ENCODE data around the gene TSACC. TPM values are rescaled to one million over a fixed set of nuclear protein-coding genes. Genes with fewer than 3 reads are reported as not detected.

The TSACC gene
- total RNA-seq, 2 experiments from 2014 or later, result 0.72 TPM; not detected in 1

GRCh38 chr1:156389311-156389710 is 51.0 kb downstream of the TSACC start:
- ChIA-PET CTCF (interaction anchor here (1.2 to 8.6 kb wide), 4 partner anchors 31 to 58 kb away, joined by 3 to 420 read pairs (median 69); no protein-coding TSS in a partner anchor), POLR2A (interaction anchor here (0.6 to 0.8 kb wide), 2 partner anchors 29 to 57 kb away, joined by 3 read pairs; no protein-coding TSS in a partner anchor)
- no peak overlapping the region for H3K4me3 Mint-ChIP-seq
- intact Hi-C loops (cut with micrococcal nuclease), result loop anchor here (5.0 kb wide), 1 partner anchor 218 kb away; no protein-coding TSS in a partner anchor
- TF ChIP-seq CTCF (IDR thresholded peaks at IDR 0.05), result no peak
- no peaks in the 10 kb centered on the region for H3K36me3 Mint-ChIP-seq (ENCODE audit: low read depth)
- no peaks in the 10 kb centered on the region for H3K9me3 Mint-ChIP-seq
- peaks cover 37% of the 10 kb centered on the region for H3K27me3 Mint-ChIP-seq
- H3K4me1 Mint-ChIP-seq (ENCODE audit: low read depth), result peaks cover 4% of the 10 kb centered on the region
- ATAC-seq (no peak), DNase-seq (no peak)
- H3K27ac Mint-ChIP-seq, result no peak overlapping the region

- no peak overlapping the region for H3K27ac Mint-ChIP-seq
- POLR2A ChIA-PET, result interaction anchor here (1.2 kb wide), 1 partner anchor 45 kb away, joined by 3 read pairs; no protein-coding TSS in a partner anchor
- H3K9me3 Mint-ChIP-seq, result no peaks in the 10 kb centered on the region
- CTCF ChIA-PET, result interaction anchor here (1.2 to 8.6 kb wide), 2 partner anchors 51 to 57 kb away, joined by 4 to 420 read pairs; no protein-coding TSS in a partner anchor
- H3K4me3 Mint-ChIP-seq, result no peak overlapping the region
- peaks cover 38% of the 10 kb centered on the region for H3K27me3 Mint-ChIP-seq
- DNase-seq (no peak), ATAC-seq (no peak)
- intact Hi-C loops (cut with micrococcal nuclease), result no loop called here
- H3K4me1 Mint-ChIP-seq (ENCODE audit: low read depth), result peaks cover 3% of the 10 kb centered on the region
- no peaks in the 10 kb centered on the region for H3K36me3 Mint-ChIP-seq (ENCODE audit: low read depth)
- no peak for TF ChIP-seq CTCF (IDR thresholded peaks at IDR 0.05)
Observed at GRCh38 chr1:156390469-156391365, 52.4 kb downstream of the TSACC start.

GRCh38 chr1:156391366-156391677 is 53.0 kb downstream of the TSACC start:
- H3K36me3 Mint-ChIP-seq (ENCODE audit: low read depth), result no peaks in the 10 kb centered on the region
- no peaks in the 10 kb centered on the region for H3K4me1 Mint-ChIP-seq (ENCODE audit: low read depth)
- no peak for DNase-seq
- peaks cover 38% of the 10 kb centered on the region for H3K27me3 Mint-ChIP-seq
- ChIA-PET POLR2A (interaction anchor here (1.2 kb wide), 1 partner anchor 44 kb away, joined by 3 read pairs; no protein-coding TSS in a partner anchor), CTCF (no interaction called here)
- no peak overlapping the region for H3K27ac Mint-ChIP-seq
- H3K9me3 Mint-ChIP-seq, result no peaks in the 10 kb centered on the region
- intact Hi-C loops (cut with micrococcal nuclease), result no loop called here
- no peak for ATAC-seq
- TF ChIP-seq CTCF (IDR thresholded peaks at IDR 0.05), result no peak
- H3K4me3 Mint-ChIP-seq, result no peak overlapping the region

- Mint-ChIP-seq H3K27ac (no peak overlapping the region), H3K27me3 (peaks cover 37% of the 10 kb centered on the region), H3K4me1 (ENCODE audit: low read depth) (no peaks in the 10 kb centered on the region), H3K4me3 (no peak overlapping the region), H3K36me3 (ENCODE audit: low read depth) (no peaks in the 10 kb centered on the region), H3K9me3 (no peaks in the 10 kb centered on the region)
- no peak for TF ChIP-seq CTCF (IDR thresholded peaks at IDR 0.05)
- POLR2A ChIA-PET, result interaction anchor here (1.2 kb wide), 1 partner anchor 44 kb away, joined by 3 read pairs; no protein-coding TSS in a partner anchor
- intact Hi-C loops (cut with micrococcal nuclease), result no loop called here
- DNase-seq (no peak), ATAC-seq (no peak)
- CTCF ChIA-PET, result interaction anchor here (0.8 kb wide), 1 partner anchor 51 kb away, joined by 3 read pairs; no protein-coding TSS in a partner anchor
Observed at GRCh38 chr1:156391701-156392100, 53.4 kb downstream of the TSACC start.

- H3K27ac Mint-ChIP-seq, result no peak overlapping the region
- H3K27me3 Mint-ChIP-seq, result peaks cover 30% of the 10 kb centered on the region
- ATAC-seq (no peak), DNase-seq (no peak)
- ChIA-PET CTCF (interaction anchor here (0.8 kb wide), 1 partner anchor 50 kb away, joined by 3 read pairs; no protein-coding TSS in a partner anchor), POLR2A (no interaction called here)
- H3K36me3 Mint-ChIP-seq (ENCODE audit: low read depth), result no peaks in the 10 kb centered on the region
- H3K4me3 Mint-ChIP-seq, result no peak overlapping the region
- intact Hi-C loops (cut with micrococcal nuclease), result no loop called here
- no peaks in the 10 kb centered on the region for H3K9me3 Mint-ChIP-seq
- TF ChIP-seq CTCF (IDR thresholded peaks at IDR 0.05), result no peak
- no peaks in the 10 kb centered on the region for H3K4me1 Mint-ChIP-seq (ENCODE audit: low read depth)
Observed at GRCh38 chr1:156392452-156392853, 54.1 kb downstream of the TSACC start.

All from activated CD8-positive, alpha-beta T cell treated with anti-CD3 and anti-CD28 coated beads for 36 hours (primary cell).